ENCODE results near the gene PRR5. TPM values are rescaled to one million over a fixed set of nuclear protein-coding genes. Genes with fewer than 3 reads are reported as not detected.
A peak's percentile ranks its signal among the peaks of the same experiment; 100 is the strongest.

Gene PRR5
- total RNA-seq, 1 experiment from 2014 or later = 26.9 TPM

DNA sequence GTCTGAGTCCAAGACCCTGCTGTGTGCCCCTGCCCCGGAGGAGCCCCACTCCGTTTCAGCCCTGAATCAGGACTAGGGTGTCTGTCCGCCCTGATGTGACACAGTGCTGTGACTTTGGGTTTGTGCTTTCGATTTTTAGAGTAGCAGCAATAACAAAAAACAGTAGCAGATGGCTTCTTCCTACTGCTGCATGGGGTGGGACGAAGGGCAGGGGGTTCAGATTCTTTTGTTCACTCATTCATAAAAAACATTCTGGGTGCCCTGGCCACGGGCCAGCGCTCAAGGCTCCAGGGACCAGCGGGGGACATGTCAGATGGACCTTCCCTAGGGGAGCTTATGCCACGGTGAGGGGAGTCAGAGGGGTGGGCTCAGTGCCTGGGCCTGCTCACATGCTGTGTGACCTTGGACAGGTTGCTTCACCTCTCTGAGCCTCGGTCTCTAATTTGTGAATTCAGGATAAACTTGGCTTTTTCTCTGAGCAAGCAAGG lies 24.6 kb upstream of the PRR5 start:
- no peaks in the 10 kb centered on the region for H3K27me3 ChIP-seq (ENCODE audit: insufficient read depth, low read length)
- intact Hi-C loops (cut with micrococcal nuclease) = loop anchor here (2.0 kb wide), 1 partner anchor 21 kb away; no protein-coding TSS in a partner anchor
- BruUV-seq (replicated peaks) = no TSS peak
- no peaks in the 10 kb centered on the region for H4K20me1 ChIP-seq (ENCODE audit: insufficient read depth)
- CTCF ChIA-PET = no interaction called here
- H3K9ac ChIP-seq (ENCODE audit: low read length) = no peak overlapping the region
- H3K9me2 ChIP-seq (ENCODE audit: insufficient read depth) = no peaks in the 10 kb centered on the region
- no peak overlapping the region for H2AFZ ChIP-seq (ENCODE audit: low read depth, low read length, poor library complexity, severe bottlenecking)
- ATAC-seq (no peak), DNase-seq (ENCODE audit: low read depth, low spot score) (no peak)
- H3K4me1 ChIP-seq (ENCODE audit: control insufficient read depth in 1 of 2, insufficient read depth in 2 of 2, low read length in 2 of 2) = peaks cover 8 to 15% of the 10 kb centered on the region in 2 experiments
- no peaks in the 10 kb centered on the region for H3K79me2 ChIP-seq (ENCODE audit: insufficient read depth, low read length)
- peak overlapping the region; percentile 76 for H3K4me2 ChIP-seq (ENCODE audit: low read length)
- TF ChIP-seq RAD21 (IDR thresholded peaks at IDR 0.05; ENCODE audit: low read depth) (no peak), JUND (IDR thresholded peaks at IDR 0.05) (no peak), SP1 (IDR thresholded peaks at IDR 0.05; ENCODE audit: low read depth) (no peak), CBX3 (IDR thresholded peaks at IDR 0.05; ENCODE audit: low read depth) (no peak), YY1 (IDR thresholded peaks at IDR 0.05; ENCODE audit: extremely low read depth, insufficient replicate concordance, low read depth, low read length) (no peak), TCF7L2 (IDR thresholded peaks at IDR 0.05; ENCODE audit: borderline replicate concordance, extremely low read depth, insufficient read depth, insufficient read length) (no peak), POLR2AphosphoS5 (IDR thresholded peaks at IDR 0.05; ENCODE audit: low read depth, low read length) (no peak), SIN3A (IDR thresholded peaks at IDR 0.05; ENCODE audit: low read depth) (no peak)
- TF ChIP-seq, protein P1, sequence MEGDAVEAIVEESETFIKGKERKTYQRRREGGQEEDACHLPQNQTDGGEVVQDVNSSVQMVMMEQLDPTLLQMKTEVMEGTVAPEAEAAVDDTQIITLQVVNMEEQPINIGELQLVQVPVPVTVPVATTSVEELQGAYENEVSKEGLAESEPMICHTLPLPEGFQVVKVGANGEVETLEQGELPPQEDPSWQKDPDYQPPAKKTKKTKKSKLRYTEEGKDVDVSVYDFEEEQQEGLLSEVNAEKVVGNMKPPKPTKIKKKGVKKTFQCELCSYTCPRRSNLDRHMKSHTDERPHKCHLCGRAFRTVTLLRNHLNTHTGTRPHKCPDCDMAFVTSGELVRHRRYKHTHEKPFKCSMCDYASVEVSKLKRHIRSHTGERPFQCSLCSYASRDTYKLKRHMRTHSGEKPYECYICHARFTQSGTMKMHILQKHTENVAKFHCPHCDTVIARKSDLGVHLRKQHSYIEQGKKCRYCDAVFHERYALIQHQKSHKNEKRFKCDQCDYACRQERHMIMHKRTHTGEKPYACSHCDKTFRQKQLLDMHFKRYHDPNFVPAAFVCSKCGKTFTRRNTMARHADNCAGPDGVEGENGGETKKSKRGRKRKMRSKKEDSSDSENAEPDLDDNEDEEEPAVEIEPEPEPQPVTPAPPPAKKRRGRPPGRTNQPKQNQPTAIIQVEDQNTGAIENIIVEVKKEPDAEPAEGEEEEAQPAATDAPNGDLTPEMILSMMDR (IDR thresholded peaks at IDR 0.05 in 2 of 3, conservative IDR thresholded peaks at IDR 0.05 in 1 of 3; ENCODE audit: borderline replicate concordance in 1 of 3, insufficient read depth in 1 of 3, low read depth in 2 of 3, low read length in 2 of 3) = no peak
- RAD21 ChIA-PET (ENCODE audit: low non-redundant PET in 1 of 2, low total read pairs in 2 of 2, uncharacterized antibody in 2 of 2, unreplicated experiment in 2 of 2) = no interaction called here
- no peak overlapping the region; the same call in 1 of the 2 replicates for H3K27ac ChIP-seq (ENCODE audit: low read depth, low read length)
- H3K36me3 ChIP-seq (ENCODE audit: control insufficient read depth in 1 of 2, insufficient read depth in 2 of 2, low read length in 2 of 2) = no peaks in the 10 kb centered on the region
- POLR2A ChIA-PET = interaction anchor here (0.5 to 1.3 kb wide), 2 partner anchors 8 to 754 kb away, joined by 3 to 5 read pairs; partner anchors contain the start of gene PNPLA3
- H3K4me3 ChIP-seq (replicated peaks in 1 of 2; ENCODE audit: low read depth in 1 of 2, low read length in 2 of 2) = peak overlapping the region in 1 of 2 experiments; percentile 45; a peak in 1 of 4 replicates
- H3K9me3 ChIP-seq (ENCODE audit: control insufficient read depth in 1 of 2, insufficient read depth in 1 of 2, low read depth in 1 of 2, low read length in 2 of 2) = no peaks in the 10 kb centered on the region
